Mesenteric fat pad (tissue), 1 donor: ENCODE results near the gene AMER3. TPM values are rescaled to one million over a fixed set of nuclear protein-coding genes. Genes with fewer than 3 reads are reported as not detected.

Experiments used
- DNase-seq: peaks from one replicate; pipeline ENCODE4 v3.0.0-alpha.2; 2020; ENCODE audit warnings: low spot score
- total RNA-seq: library from RNA; stranded (reverse); fragmentation: NEBNext Ultra II Directional; extraction: Animal tissue kit (Norgen Biotek cat#: 25700); gene quantifications from one replicate; pipeline ENCODE4 v1.2.1, GENCODE V29; 2021
- donor health status: DM: yes; HTN: yes; CAD: no.

The AMER3 gene
- total RNA-seq, 1 donor from 2014 or later = not detected

GRCh38 chr2:130814931-130815680, 59.8 kb downstream of the AMER3 start:
- DNase-seq = peak; percentile 65

Other genes with a start within 250 kb of the AMER3 start
- not detected for gene POTEI, start 246.2 kb upstream of the AMER3 start, total RNA-seq
- not detected for gene CFC1B, start 234.3 kb upstream of the AMER3 start, total RNA-seq
- gene CFC1, start 156.0 kb upstream of the AMER3 start, total RNA-seq = not detected
- not detected for gene POTEJ, start 144.1 kb upstream of the AMER3 start, total RNA-seq
- not detected for gene GPR148, start 26.5 kb upstream of the AMER3 start, total RNA-seq
- 9.4 TPM for gene ARHGEF4, start 81.4 kb downstream of the AMER3 start, total RNA-seq